ENCODE data around the gene U2AF2. TPM values are rescaled to one million over a fixed set of nuclear protein-coding genes. Genes with fewer than 3 reads are reported as not detected.

U2AF2 gene
- total RNA-seq, 1 experiment from 2014 or later: 411 TPM

- Histone ChIP-seq H3K4me1 (ENCODE audit: insufficient read depth, low read length, poor library complexity, severe bottlenecking) (peaks cover 31% of the 10 kb centered on the region), H3K9me3 (ENCODE audit: low read depth, low read length, poor library complexity, severe bottlenecking) (no peaks in the 10 kb centered on the region), H3K36me3 (ENCODE audit: insufficient read depth, low read length, poor library complexity, severe bottlenecking) (peaks cover 13% of the 10 kb centered on the region), H3K27ac (ENCODE audit: low read depth, low read length, poor library complexity, severe bottlenecking) (peak overlapping the region; percentile 90), H3K27me3 (replicated peaks; ENCODE audit: insufficient read depth, low read depth, low read length, poor library complexity) (no peaks in the 10 kb centered on the region), H3K4me3 (ENCODE audit: low read depth, low read length, poor library complexity, severe bottlenecking) (peak overlapping the region; percentile 81)
- DNase-seq (ENCODE audit: low spot score): no peak
- CTCF ChIA-PET: no interaction called here
- POLR2A ChIA-PET (ENCODE audit: low non-redundant PET): no interaction called here
- TF ChIP-seq EZH2 (IDR thresholded peaks at IDR 0.05; ENCODE audit: borderline replicate concordance, low read depth, low read length, poor library complexity, severe bottlenecking) (no peak), CTCF (conservative IDR thresholded peaks at IDR 0.05; ENCODE audit: low read depth, low read length) (no peak)
- no TSS peak for BruUV-seq (replicated peaks)
- intact Hi-C loops (cut with micrococcal nuclease; ENCODE audit: unreplicated experiment): no loop called here
These were observed 11.0 kb upstream of the U2AF2 start for GRCh38 chr19:55643887-55644176.

GRCh38 chr19:55644191-55644833 is 10.5 kb upstream of the U2AF2 start:
- H3K27ac ChIP-seq (ENCODE audit: low read depth, low read length, poor library complexity, severe bottlenecking): peak overlapping the region; percentile 90
- peak overlapping the region; percentile 81 for H3K4me3 ChIP-seq (ENCODE audit: low read depth, low read length, poor library complexity, severe bottlenecking)
- peaks cover 36% of the 10 kb centered on the region for H3K4me1 ChIP-seq (ENCODE audit: insufficient read depth, low read length, poor library complexity, severe bottlenecking)
- H3K9me3 ChIP-seq (ENCODE audit: low read depth, low read length, poor library complexity, severe bottlenecking): no peaks in the 10 kb centered on the region
- no TSS peak for BruUV-seq (replicated peaks)
- H3K27me3 ChIP-seq (replicated peaks; ENCODE audit: insufficient read depth, low read depth, low read length, poor library complexity): no peaks in the 10 kb centered on the region
- intact Hi-C loops (cut with micrococcal nuclease; ENCODE audit: unreplicated experiment): no loop called here
- POLR2A ChIA-PET (ENCODE audit: low non-redundant PET): no interaction called here
- no peak for DNase-seq (ENCODE audit: low spot score)
- TF ChIP-seq CTCF (conservative IDR thresholded peaks at IDR 0.05; ENCODE audit: low read depth, low read length) (no peak), EZH2 (IDR thresholded peaks at IDR 0.05; ENCODE audit: borderline replicate concordance, low read depth, low read length, poor library complexity, severe bottlenecking) (no peak)
- peaks cover 13% of the 10 kb centered on the region for H3K36me3 ChIP-seq (ENCODE audit: insufficient read depth, low read length, poor library complexity, severe bottlenecking)
- CTCF ChIA-PET: no interaction called here

GRCh38 chr19:55644842-55645511 is 9.9 kb upstream of the U2AF2 start:
- no peaks in the 10 kb centered on the region for H3K9me3 ChIP-seq (ENCODE audit: low read depth, low read length, poor library complexity, severe bottlenecking)
- intact Hi-C loops (cut with micrococcal nuclease; ENCODE audit: unreplicated experiment): no loop called here
- peaks cover 39% of the 10 kb centered on the region for H3K4me1 ChIP-seq (ENCODE audit: insufficient read depth, low read length, poor library complexity, severe bottlenecking)
- DNase-seq (ENCODE audit: low spot score): no peak
- peak overlapping the region; percentile 81 for H3K4me3 ChIP-seq (ENCODE audit: low read depth, low read length, poor library complexity, severe bottlenecking)
- TF ChIP-seq CTCF (conservative IDR thresholded peaks at IDR 0.05; ENCODE audit: low read depth, low read length): no peak
- no peak for TF ChIP-seq EZH2 (IDR thresholded peaks at IDR 0.05; ENCODE audit: borderline replicate concordance, low read depth, low read length, poor library complexity, severe bottlenecking)
- H3K27me3 ChIP-seq (replicated peaks; ENCODE audit: insufficient read depth, low read depth, low read length, poor library complexity): no peaks in the 10 kb centered on the region
- no peak overlapping the region for H3K27ac ChIP-seq (ENCODE audit: low read depth, low read length, poor library complexity, severe bottlenecking)
- peaks cover 13% of the 10 kb centered on the region for H3K36me3 ChIP-seq (ENCODE audit: insufficient read depth, low read length, poor library complexity, severe bottlenecking)
- BruUV-seq (replicated peaks): no TSS peak
- POLR2A ChIA-PET (ENCODE audit: low non-redundant PET): no interaction called here
- CTCF ChIA-PET: no interaction called here
